AG20443 (cell line): ENCODE results near the gene BTBD2.
A peak's percentile ranks its signal among the peaks of the same experiment; 100 is the strongest.

Experiments used
- DNase-seq: peaks from one replicate; pipeline ENCODE4 v3.0.0; 2012; ENCODE audit warnings: low spot score, mixed read lengths

The BTBD2 gene

GRCh38 chr19:1959928-1960589, 55.5 kb downstream of the BTBD2 start:
- DNase-seq, result no peak

- DNase-seq, result no peak
Measured at GRCh38 chr19:1957562-1958248, 57.8 kb downstream of the BTBD2 start.

GRCh38 chr19:1956868-1957492, 58.5 kb downstream of the BTBD2 start:
- no peak for DNase-seq

- no peak for DNase-seq
Measured at GRCh38 chr19:1956122-1956494, 59.4 kb downstream of the BTBD2 start.

- no peak for DNase-seq
Measured at GRCh38 chr19:1955171-1956121, 60.1 kb downstream of the BTBD2 start.

GRCh38 chr19:1954532-1954933, 61.0 kb downstream of the BTBD2 start:
- no peak for DNase-seq

- no peak for DNase-seq
Measured at GRCh38 chr19:1953441-1954094, 61.9 kb downstream of the BTBD2 start.

GRCh38 chr19:1953037-1953436, 62.5 kb downstream of the BTBD2 start:
- no peak for DNase-seq

GRCh38 chr19:1952635-1953034, 62.9 kb downstream of the BTBD2 start:
- DNase-seq, result no peak

- DNase-seq, result no peak
Measured at GRCh38 chr19:1950640-1951039, 64.9 kb downstream of the BTBD2 start.

- no peak for DNase-seq
Measured at GRCh38 chr19:1949304-1950101, 66.0 kb downstream of the BTBD2 start.

- DNase-seq, result no peak
Measured at GRCh38 chr19:1947651-1948209, 67.8 kb downstream of the BTBD2 start.

GRCh38 chr19:1945899-1946298, 69.6 kb downstream of the BTBD2 start:
- DNase-seq, result peak; percentile 59

GRCh38 chr19:1944916-1945561, 70.5 kb downstream of the BTBD2 start:
- DNase-seq, result no peak

- no peak for DNase-seq
Measured at GRCh38 chr19:1944088-1944915, 71.2 kb downstream of the BTBD2 start.

GRCh38 chr19:1943661-1944087, 71.8 kb downstream of the BTBD2 start:
- DNase-seq, result no peak

- DNase-seq, result no peak
Measured at GRCh38 chr19:1942934-1943555, 72.5 kb downstream of the BTBD2 start.

- DNase-seq, result peak; percentile 78
Measured at GRCh38 chr19:1942078-1942933, 73.2 kb downstream of the BTBD2 start.
